NCI-H524 treated with DMSO at 0.1 percent for 48 hours (cell line): ENCODE results near the gene POLR1H.

ENCODE experiments used
- DNase-seq: peaks from one replicate; lab custom pipeline; 2025; lab: John Stamatoyannopoulos, UW

Gene POLR1H

GRCh38 chr6:30062471-30063178, 1.6 kb downstream of the POLR1H start:
- DNase-seq = no peak

- no peak for DNase-seq
Observed at GRCh38 chr6:30063315-30063714, 2.2 kb downstream of the POLR1H start.

DNA sequence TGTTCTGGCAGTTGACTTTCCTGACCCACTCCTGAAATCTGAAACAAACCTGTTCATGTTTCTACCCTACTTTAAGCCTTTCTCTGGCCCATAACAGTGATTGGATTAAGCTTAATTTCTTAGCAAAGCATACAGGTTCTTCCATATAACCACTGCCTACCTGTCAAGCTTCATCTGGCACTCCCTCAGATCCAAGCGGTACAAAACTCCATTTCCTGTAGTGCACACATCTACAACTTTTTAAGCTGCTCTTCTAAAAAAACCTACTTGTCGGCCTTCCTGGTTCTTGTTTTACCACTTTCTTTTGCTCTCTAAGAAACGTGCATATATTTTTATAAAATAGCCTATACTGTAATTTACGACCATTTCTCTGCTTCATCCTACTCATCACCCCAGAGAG, 5.0 kb downstream of the POLR1H start:
- no peak for DNase-seq

DNA sequence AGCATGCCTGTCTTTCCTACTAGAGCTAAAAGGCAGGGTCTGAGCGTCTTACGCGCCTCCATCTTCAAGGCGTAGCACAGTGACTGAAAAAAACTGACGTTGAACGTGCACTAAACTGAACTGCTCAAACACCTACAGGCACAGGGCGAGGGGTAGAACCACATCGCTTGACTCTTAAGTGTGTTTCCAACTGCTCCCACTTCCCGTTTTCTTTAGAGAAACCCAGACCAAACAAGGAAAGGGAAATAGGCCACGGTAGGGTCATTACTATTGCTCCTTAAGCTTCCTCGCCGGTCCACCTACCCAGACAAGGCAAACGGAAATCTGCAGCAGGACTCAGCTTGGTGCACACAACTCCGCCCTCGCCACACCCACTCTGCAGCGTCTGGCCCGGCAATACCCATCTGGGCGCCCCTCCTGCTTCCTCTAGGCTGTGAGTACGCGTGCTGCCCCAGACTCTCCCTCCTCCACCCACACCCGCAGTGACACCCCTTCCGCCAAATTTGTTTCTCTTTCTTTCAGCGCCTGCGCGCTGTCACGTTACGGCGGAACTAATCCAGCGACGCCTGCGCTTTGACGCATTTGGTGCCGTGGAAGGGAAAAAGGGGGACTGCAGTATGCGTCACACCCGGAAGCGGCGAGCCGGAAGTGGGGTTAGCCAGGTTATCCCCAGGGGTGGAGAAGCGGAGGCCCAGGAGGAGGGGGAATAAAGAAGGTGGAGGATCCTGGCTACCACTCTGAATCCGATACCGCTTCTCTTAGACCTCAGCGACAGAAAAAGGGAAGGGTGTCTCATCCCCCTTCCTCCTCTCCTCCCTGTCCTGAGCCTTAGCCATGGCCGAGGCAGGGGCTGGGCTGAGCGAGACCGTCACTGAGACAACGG, 5.8 kb downstream of the POLR1H start, which contains the start of gene PPP1R11:
Gene PPP1R11, plus strand, starts transcription at position 622 of the 883 bp plus-strand sequence. Its CDS starts 213 bp downstream, at position 835.
- DNase-seq = peak; percentile 93

- DNase-seq = peak; percentile 55
Observed at GRCh38 chr6:30067460-30068139, 6.5 kb downstream of the POLR1H start.

DNA sequence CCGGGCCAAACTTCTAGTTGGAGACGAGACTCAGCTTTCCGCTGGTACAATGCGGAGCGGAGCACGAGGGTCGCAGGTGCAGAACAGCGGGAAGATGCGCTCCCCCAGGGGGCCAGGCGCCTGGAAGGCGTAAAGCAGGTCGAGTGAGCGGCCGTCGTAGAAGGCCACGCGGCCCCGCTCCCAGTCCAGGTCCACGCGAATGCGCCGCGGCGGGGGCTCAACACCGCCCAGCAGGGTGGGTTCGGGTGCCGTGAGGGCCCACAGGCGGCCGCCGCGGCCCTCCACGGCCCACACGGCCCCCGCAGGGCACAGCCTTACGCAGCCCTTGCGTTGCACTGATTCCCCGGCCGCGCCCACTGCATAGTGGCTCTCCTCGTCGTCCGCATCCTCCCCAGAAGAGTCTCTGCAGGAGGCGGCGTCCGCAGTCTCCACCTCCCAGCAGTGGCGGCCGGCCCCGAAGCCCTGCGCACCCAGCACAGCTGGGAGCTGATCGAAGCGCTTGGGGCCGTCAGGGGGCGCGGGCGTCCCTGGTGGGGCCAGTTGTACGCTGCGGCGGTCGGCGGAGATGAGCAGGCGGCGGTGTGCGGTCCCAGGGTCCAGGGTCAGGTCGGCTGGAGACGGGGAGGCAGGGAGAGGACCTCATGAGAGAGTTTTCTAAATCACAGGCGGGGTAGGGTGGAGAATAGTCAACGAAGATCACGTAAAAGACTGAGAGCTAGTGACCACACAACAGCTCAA, 10.2 kb downstream of the POLR1H start:
- no peak for DNase-seq

GRCh38 chr6:30071858-30072257, 10.8 kb downstream of the POLR1H start:
- no peak for DNase-seq

DNA sequence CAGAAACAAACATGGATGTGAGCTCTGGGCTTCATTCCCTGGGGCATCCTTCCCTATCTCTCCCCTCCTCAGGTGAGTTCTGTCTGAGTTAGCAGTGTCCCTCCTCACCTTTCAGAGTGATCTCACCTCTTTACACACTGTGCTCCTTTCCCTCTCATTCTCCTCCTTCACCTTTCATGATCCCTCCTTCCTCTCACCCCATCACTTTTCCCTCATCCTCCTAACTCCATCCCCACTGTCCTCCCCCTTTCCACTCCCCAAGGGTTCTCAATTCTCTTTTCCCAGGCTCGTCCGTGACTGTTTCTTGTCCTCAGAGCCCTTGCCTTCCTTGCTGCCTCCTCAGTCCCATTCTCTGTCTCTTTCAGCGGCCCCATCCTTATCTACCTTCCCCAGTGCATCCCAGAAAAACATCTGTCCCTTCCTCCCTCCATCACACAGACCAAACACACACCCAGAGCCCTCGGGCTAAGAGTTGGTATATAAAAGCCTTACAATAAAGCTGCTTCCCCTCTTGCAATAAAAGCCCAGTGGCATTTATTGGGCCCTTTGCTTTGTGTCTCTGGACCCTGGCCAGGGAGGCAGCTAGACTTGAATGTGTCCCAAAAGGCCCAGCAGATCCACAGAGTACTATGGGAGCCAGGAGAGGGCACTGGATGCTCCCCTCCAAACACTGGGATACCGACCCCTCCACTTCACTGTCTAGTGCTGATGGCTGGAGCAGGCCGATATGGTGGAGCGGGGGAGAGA, 12.6 kb downstream of the POLR1H start:
- DNase-seq = no peak

DNA sequence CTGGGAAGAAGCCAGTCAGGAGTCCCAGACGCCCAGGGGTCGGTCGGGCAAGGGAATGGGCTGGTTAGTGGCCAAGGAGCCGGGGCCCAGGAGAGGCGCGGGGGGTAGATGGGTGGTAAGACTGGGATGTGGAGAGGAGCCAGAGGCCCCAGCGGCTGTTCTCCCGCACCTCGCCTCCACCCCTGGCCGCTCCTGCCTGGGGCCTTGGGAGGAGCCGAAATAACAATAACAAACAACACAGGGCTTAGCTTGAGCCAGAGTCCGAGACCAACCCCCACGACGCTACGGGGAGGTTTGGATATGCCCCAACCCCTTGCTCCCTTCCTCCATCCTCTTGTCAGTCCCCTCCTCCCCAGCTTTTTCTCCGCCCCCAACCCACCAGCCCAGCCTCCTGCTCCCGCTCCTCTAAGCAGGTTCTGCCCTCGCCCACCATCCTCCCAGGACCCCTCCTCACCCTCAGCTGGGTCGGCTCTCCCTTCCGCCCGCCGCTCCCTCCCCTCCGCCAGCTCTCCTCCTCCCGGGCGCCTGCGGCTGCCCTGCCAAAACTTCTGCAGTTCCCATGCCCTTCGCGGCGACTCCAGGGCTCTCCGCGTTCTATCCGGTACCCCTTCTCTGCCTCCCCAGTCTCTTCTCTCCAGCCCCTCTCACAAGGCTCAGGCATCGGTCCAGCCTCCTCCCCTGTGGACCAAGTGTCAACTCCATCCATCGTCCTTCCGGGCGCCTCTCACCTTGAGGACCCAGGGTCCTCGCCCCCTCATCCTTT, 13.4 kb downstream of the POLR1H start:
- no peak for DNase-seq

- DNase-seq = no peak
Observed at GRCh38 chr6:30075094-30075789, 14.2 kb downstream of the POLR1H start, which contains the start of gene RNF39. Gene RNF39 (minus strand): TSS chr6:30075769. CDS start chr6:30075585, 184 bp downstream.

GRCh38 chr6:30075790-30076732, 15.0 kb downstream of the POLR1H start:
- no peak for DNase-seq

DNA sequence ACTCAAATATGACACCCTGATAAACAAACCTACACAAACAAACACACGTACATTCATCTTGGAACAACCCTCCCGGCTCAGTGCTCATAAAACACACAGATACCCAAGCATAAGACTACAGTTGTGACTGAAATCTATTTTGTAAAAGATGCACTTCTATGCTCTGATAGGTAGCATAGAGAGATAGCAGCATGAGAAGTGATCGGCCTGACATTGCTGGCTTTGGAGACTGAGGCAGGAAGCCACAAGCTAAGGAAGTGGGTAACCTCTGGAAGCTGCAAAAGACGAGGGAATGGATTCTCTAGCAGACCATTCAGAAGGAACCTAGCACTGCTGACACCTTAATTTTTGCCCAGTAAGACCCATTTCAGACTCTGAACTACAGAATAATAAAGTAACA, 16.2 kb downstream of the POLR1H start:
- DNase-seq = no peak

GRCh38 chr6:30087876-30088275, 26.8 kb downstream of the POLR1H start:
- DNase-seq = no peak

GRCh38 chr6:30091577-30092381, 30.7 kb downstream of the POLR1H start:
- no peak for DNase-seq

DNA sequence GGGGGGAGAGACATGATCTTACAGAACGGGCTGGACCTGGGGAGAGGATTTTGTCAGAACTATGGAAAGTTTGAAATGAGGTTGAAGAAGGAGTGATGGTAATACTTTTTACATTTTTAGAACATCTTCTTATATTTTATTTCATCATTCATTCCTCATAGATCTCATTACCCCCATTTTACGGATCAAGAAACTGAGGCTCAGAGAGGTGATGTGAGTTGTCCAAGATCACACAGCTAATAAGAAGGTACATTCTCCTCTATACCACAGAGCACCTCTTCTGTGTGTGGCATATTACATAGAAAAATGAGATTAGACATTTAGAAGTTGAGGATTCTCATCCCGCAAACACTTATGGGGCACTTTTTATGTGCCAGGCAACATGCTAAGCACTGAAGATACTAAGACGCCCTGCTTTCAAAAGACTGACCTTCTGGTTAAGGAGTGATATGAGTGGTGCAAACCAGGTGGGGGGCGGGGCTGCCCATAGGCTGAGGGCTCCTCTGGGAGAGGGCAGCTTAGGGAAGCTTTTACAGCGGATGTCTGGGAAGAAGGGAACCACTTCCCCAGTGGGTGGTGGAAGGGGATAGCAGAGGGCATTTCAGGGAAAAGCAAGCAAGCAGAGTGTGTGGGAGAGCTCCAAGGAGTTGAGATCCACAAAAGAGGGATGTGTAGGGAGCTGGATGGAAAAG, 31.9 kb downstream of the POLR1H start:
- DNase-seq = no peak

DNA sequence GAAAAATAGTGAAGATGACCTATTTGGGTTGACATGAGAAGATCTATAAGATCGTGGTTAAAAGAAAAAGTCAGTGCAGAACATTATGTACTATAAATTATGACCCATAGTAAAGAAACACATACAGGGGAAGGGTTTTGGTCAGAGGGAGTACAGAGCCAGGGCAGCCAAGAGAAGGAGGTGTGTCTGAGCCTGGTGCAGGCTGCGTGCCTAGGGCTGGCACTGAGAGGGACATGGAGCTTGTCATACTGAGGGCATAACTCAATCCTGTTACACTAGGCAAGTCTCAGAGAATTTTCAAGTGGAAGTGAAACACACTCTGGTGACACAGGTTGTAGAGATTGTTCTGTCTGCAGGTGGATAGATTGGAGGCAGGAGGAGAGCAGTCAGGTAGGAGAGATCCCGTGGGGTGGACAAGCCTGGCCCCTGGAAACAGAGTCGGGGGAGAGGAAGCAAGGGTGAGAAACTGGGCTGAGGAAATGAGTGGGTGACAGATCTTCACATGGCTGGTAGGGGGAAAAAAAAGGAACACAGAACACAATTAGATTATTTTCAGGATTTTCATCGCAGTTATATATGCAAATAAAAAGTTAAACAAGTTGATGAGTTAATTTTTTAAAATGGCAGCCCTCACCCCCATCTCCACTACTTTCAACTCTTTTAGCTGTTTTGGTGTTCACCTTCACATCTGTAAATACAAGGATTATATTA, 33.0 kb downstream of the POLR1H start:
- DNase-seq = no peak
